ENCODE data around the gene ATXN1.

Gene ATXN1

DNA sequence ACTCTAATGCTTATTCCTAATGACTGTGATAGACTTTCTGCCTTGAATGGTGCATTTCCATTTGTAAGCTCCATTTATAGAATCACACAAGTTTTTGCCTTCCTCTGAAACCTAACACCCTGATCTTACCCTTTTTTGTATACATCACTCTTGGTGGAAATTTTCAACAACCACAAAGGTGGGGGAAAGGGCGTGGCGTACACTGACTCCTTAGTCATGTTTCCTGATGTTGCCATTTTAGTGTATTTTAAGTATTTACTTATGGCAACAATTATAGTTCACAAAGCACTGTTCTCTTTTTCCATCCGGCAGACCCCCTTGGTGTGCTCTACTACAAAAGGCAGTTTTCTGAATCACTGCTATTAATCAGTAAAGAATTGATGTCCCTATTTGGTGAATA lies 92.0 kb downstream of the ATXN1 start:
- H3K36me3 Mint-ChIP-seq (ENCODE audit: low read depth): peaks cover 33% of the 10 kb centered on the region
- peaks cover 70% of the 10 kb centered on the region for H3K4me1 Mint-ChIP-seq
- H3K4me3 Mint-ChIP-seq: peak overlapping the region; percentile 48

GRCh38 chr6:16667509-16667908 lies 93.8 kb downstream of the ATXN1 start:
- Mint-ChIP-seq H3K27ac (peak overlapping the region; percentile 58), H3K9me3 (peaks cover 3% of the 10 kb centered on the region), H3K4me1 (peaks cover 63% of the 10 kb centered on the region), H3K36me3 (ENCODE audit: low read depth) (peaks cover 39% of the 10 kb centered on the region), H3K27me3 (no peaks in the 10 kb centered on the region), H3K4me3 (no peak overlapping the region)
- DNase-seq: no peak
- ATAC-seq: no peak

More for the DNA sequence above, 92.0 kb downstream of the ATXN1 start:
- Mint-ChIP-seq H3K27ac (peak overlapping the region; percentile 95), H3K27me3 (no peaks in the 10 kb centered on the region), H3K9me3 (peaks cover 3% of the 10 kb centered on the region)
- DNase-seq (peak; percentile 66), ATAC-seq (peak; percentile 78)

- H3K27ac Mint-ChIP-seq: no peak overlapping the region
- peaks cover 41% of the 10 kb centered on the region for H3K36me3 Mint-ChIP-seq (ENCODE audit: low read depth)
- peaks cover 53% of the 10 kb centered on the region for H3K4me1 Mint-ChIP-seq
- no peak overlapping the region for H3K4me3 Mint-ChIP-seq
- DNase-seq (no peak), ATAC-seq (no peak)
- no peaks in the 10 kb centered on the region for H3K27me3 Mint-ChIP-seq
- peaks cover 12% of the 10 kb centered on the region for H3K9me3 Mint-ChIP-seq
Measured at GRCh38 chr6:16665992-16666391, 95.3 kb downstream of the ATXN1 start.

DNA sequence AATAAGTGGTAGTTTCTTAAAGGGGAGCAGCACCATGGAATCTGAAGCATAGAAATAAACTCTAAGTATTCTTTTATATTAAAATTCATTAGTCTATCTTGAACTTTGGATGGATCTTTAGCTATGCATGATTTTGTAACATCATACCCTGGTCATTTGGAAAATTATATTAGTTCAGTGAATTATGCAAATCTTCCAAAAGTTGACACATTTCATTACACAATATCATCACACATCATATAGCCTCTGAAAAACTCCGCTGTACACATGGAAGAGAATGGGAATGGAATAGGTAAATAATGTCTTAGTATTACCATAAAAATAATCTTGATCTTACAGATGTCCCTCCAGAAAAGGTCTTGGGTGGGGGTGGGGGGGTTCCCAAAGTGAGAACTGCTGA lies 96.1 kb downstream of the ATXN1 start:
- H3K4me1 Mint-ChIP-seq: peaks cover 49% of the 10 kb centered on the region

DNA sequence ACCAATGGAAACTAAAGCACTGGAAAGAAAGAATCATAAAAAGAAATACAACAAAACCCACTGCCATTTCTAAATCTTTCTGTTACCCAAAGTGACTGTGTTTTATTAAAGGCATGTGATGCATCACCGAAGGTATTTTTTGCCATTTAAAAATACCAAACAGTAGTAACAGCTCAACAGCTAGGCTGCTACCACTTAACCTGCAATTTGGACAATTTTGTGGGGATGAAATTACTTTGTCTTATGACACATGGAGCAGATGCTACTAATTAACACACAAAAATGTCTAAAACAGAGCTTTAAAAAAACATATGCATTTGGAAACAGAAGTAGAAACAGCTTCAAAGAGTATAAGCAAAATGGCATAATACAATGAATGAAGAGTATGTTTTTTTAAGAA lies 97.4 kb downstream of the ATXN1 start:
- DNase-seq (no peak), ATAC-seq (no peak)
- Mint-ChIP-seq H3K4me3 (no peak overlapping the region), H3K4me1 (peaks cover 49% of the 10 kb centered on the region), H3K27ac (peak overlapping the region; percentile 26), H3K9me3 (peaks cover 12% of the 10 kb centered on the region), H3K27me3 (no peaks in the 10 kb centered on the region), H3K36me3 (ENCODE audit: low read depth) (peaks cover 40% of the 10 kb centered on the region)

More for the DNA sequence above, 96.1 kb downstream of the ATXN1 start:
- no peak overlapping the region for H3K27ac Mint-ChIP-seq
- H3K27me3 Mint-ChIP-seq: no peaks in the 10 kb centered on the region
- no peak for DNase-seq
- ATAC-seq: no peak
- H3K36me3 Mint-ChIP-seq (ENCODE audit: low read depth): peaks cover 42% of the 10 kb centered on the region
- no peak overlapping the region for H3K4me3 Mint-ChIP-seq
- peaks cover 12% of the 10 kb centered on the region for H3K9me3 Mint-ChIP-seq

- H3K4me3 Mint-ChIP-seq: peak overlapping the region; percentile 60
- H3K9me3 Mint-ChIP-seq: peaks cover 9% of the 10 kb centered on the region
- H3K36me3 Mint-ChIP-seq (ENCODE audit: low read depth): peaks cover 30% of the 10 kb centered on the region
- H3K27ac Mint-ChIP-seq: peak overlapping the region; percentile 85
- no peaks in the 10 kb centered on the region for H3K27me3 Mint-ChIP-seq
- DNase-seq (no peak), ATAC-seq (no peak)
- H3K4me1 Mint-ChIP-seq: peaks cover 60% of the 10 kb centered on the region
Measured at GRCh38 chr6:16660157-16660497, 101.1 kb downstream of the ATXN1 start.

DNA sequence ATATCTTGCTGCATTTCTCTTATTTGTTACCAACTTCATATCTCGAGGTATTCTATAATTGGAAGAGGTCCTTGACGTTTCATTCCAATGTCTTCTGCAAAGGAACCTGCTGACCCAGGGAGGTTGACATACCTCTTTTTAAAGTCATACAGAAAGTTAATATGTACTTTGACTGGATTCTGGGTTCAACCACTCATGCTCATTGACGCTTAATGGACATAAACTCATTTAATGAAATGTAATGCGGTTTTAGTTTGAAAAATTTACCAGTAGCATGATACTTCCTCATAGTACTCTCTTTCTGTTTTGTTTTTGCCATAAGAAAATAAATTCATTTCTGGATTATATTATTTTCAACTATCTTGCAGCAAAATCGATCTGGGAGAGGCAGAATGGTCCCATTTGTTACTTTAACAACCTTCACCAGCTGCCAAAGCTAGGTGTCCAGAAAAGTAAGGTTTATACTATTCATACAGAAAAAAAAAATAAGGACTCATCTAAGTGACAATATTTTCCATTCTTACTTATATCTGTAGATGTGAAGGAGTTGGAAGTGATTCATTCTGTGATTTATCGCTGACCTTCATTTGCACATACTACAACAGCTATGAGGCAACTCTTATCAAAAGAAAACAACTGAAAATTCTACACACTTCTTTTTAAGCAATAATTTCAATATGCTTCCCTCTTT lies 101.6 kb downstream of the ATXN1 start:
- Mint-ChIP-seq H3K27me3 (no peaks in the 10 kb centered on the region), H3K27ac (peak overlapping the region; percentile 85), H3K4me1 (peaks cover 65% of the 10 kb centered on the region), H3K9me3 (peaks cover 9% of the 10 kb centered on the region), H3K4me3 (peak overlapping the region; percentile 60), H3K36me3 (ENCODE audit: low read depth) (peaks cover 33% of the 10 kb centered on the region)
- ATAC-seq (peak; percentile 70), DNase-seq (no peak)

- no peak for DNase-seq
- Mint-ChIP-seq H3K27ac (peak overlapping the region; percentile 85), H3K36me3 (ENCODE audit: low read depth) (peaks cover 33% of the 10 kb centered on the region), H3K27me3 (no peaks in the 10 kb centered on the region), H3K4me1 (peaks cover 65% of the 10 kb centered on the region), H3K4me3 (peak overlapping the region; percentile 60), H3K9me3 (peaks cover 9% of the 10 kb centered on the region)
- ATAC-seq: peak; percentile 15
Measured at GRCh38 chr6:16658348-16659034, 102.8 kb downstream of the ATXN1 start.

GRCh38 chr6:16657768-16658167 lies 103.5 kb downstream of the ATXN1 start:
- peak overlapping the region; percentile 32 for H3K4me3 Mint-ChIP-seq
- ATAC-seq: peak; percentile 72
- H3K27ac Mint-ChIP-seq: peak overlapping the region; percentile 85
- peaks cover 36% of the 10 kb centered on the region for H3K36me3 Mint-ChIP-seq (ENCODE audit: low read depth)
- peaks cover 9% of the 10 kb centered on the region for H3K9me3 Mint-ChIP-seq
- H3K27me3 Mint-ChIP-seq: no peaks in the 10 kb centered on the region
- peaks cover 69% of the 10 kb centered on the region for H3K4me1 Mint-ChIP-seq
- no peak for DNase-seq

GRCh38 chr6:16656451-16656850 lies 104.8 kb downstream of the ATXN1 start:
- DNase-seq (no peak), ATAC-seq (no peak)
- no peak overlapping the region for H3K27ac Mint-ChIP-seq
- peaks cover 79% of the 10 kb centered on the region for H3K4me1 Mint-ChIP-seq
- H3K36me3 Mint-ChIP-seq (ENCODE audit: low read depth): peaks cover 26% of the 10 kb centered on the region
- H3K4me3 Mint-ChIP-seq: no peak overlapping the region
- H3K9me3 Mint-ChIP-seq: peaks cover 2% of the 10 kb centered on the region
- H3K27me3 Mint-ChIP-seq: no peaks in the 10 kb centered on the region

- H3K36me3 Mint-ChIP-seq (ENCODE audit: low read depth): peaks cover 31% of the 10 kb centered on the region
- H3K4me1 Mint-ChIP-seq: peaks cover 72% of the 10 kb centered on the region
- no peaks in the 10 kb centered on the region for H3K27me3 Mint-ChIP-seq
- no peak overlapping the region for H3K4me3 Mint-ChIP-seq
- ATAC-seq (no peak), DNase-seq (no peak)
- H3K27ac Mint-ChIP-seq: peak overlapping the region; percentile 37
- no peaks in the 10 kb centered on the region for H3K9me3 Mint-ChIP-seq
Measured at GRCh38 chr6:16654701-16655100, 106.6 kb downstream of the ATXN1 start.

- Mint-ChIP-seq H3K4me1 (peaks cover 58% of the 10 kb centered on the region), H3K36me3 (ENCODE audit: low read depth) (peaks cover 31% of the 10 kb centered on the region), H3K27ac (no peak overlapping the region), H3K27me3 (no peaks in the 10 kb centered on the region), H3K4me3 (no peak overlapping the region), H3K9me3 (no peaks in the 10 kb centered on the region)
- ATAC-seq: no peak
- DNase-seq: no peak
Measured at GRCh38 chr6:16653226-16653625, 108.0 kb downstream of the ATXN1 start.

DNA sequence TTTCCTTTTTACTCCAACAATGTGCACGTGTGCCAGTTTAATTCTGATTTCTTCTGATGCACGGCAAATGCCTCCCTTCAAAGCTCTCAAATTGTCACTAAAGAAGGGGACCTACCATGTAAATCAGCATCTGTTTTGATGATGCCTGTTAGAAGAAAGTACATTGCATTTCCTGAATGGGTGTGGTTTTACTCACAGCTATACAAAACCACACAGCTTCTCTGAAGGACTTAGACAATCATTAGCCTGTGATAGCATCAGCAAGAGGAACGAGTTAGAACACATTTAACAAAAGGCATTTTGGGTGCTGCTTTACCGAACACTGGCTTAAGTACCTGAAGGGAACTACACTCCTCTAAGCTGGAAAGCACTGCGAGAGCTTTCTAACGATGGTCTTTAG lies 109.4 kb downstream of the ATXN1 start:
- Mint-ChIP-seq H3K27ac (peak overlapping the region; percentile 57), H3K4me1 (peaks cover 45% of the 10 kb centered on the region), H3K27me3 (no peaks in the 10 kb centered on the region), H3K4me3 (no peak overlapping the region), H3K9me3 (no peaks in the 10 kb centered on the region), H3K36me3 (ENCODE audit: low read depth) (peaks cover 27% of the 10 kb centered on the region)
- DNase-seq (no peak), ATAC-seq (peak; percentile 88)

DNA sequence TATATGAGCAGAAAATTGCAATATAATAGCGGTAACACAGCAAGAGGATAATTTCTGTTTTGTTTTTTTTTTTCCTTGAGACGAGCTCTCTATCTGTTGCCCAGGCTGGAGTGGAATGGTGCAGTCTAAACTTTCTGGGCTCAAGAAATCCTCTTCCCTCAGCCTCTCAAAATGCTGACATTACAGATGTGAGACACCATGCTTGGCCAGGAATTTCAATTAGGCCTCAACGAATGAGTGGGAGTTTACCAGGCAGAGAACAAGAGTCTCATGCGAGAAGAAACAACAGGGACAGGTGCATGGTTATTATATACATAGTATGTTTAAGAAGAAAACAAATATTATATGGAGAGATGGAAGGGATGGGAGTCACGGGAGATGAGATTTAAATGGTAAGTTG lies 111.4 kb downstream of the ATXN1 start:
- DNase-seq (no peak), ATAC-seq (no peak)
- no peaks in the 10 kb centered on the region for H3K27me3 Mint-ChIP-seq
- no peak overlapping the region for H3K4me3 Mint-ChIP-seq
- H3K4me1 Mint-ChIP-seq: peaks cover 33% of the 10 kb centered on the region
- H3K9me3 Mint-ChIP-seq: no peaks in the 10 kb centered on the region
- no peak overlapping the region for H3K27ac Mint-ChIP-seq
- peaks cover 22% of the 10 kb centered on the region for H3K36me3 Mint-ChIP-seq (ENCODE audit: low read depth)

GRCh38 chr6:16649241-16649640 lies 112.0 kb downstream of the ATXN1 start:
- Mint-ChIP-seq H3K36me3 (ENCODE audit: low read depth) (peaks cover 16% of the 10 kb centered on the region), H3K27me3 (no peaks in the 10 kb centered on the region), H3K9me3 (no peaks in the 10 kb centered on the region), H3K4me3 (no peak overlapping the region), H3K27ac (no peak overlapping the region), H3K4me1 (peaks cover 27% of the 10 kb centered on the region)
- ATAC-seq (no peak), DNase-seq (no peak)
